Vagina (tissue), 2 donors: ENCODE data around the gene L3MBTL4. TPM values are rescaled to one million over a fixed set of nuclear protein-coding genes. Genes with fewer than 3 reads are reported as not detected.
A peak's percentile ranks its signal among the peaks of the same experiment; 100 is the strongest.

Experiments
- DNase-seq, 2 donors: peaks; one replicate each; pipeline ENCODE4 v3.0.0-alpha.2; 2017; ENCODE audit errors: extremely low spot score in 2 of 2
- H3K27ac ChIP-seq: fragments of 200-600 bp; sonication (generic); one replicate; pipeline ENCODE4 v1.5.1; 2019
- H3K27me3 ChIP-seq: fragments of 200-600 bp; sonication (generic); one replicate; pipeline ENCODE4 v1.5.1; 2019
- H3K36me3 ChIP-seq, 2 donors: fragments of 200-600 bp; sonication (generic); one replicate each; pipeline ENCODE4 v1.5.1; 2017 to 2019
- H3K4me1 ChIP-seq: fragments of 200-600 bp; sonication (generic); one replicate; pipeline ENCODE4 v1.5.1; 2019
- H3K4me3 ChIP-seq, 2 donors: fragments of 200-600 bp; sonication (generic); 1 replicate in 1 of 2; 2 replicates in 1 of 2; pipeline ENCODE4 v1.5.1; 2016 to 2019
- H3K9me3 ChIP-seq: fragments of 200-600 bp; sonication (generic); one replicate; pipeline ENCODE4 v1.5.1; 2019
- CTCF ChIP-seq, 3 experiments: fragments of 450-650 bp in 2 of 3; fragments of 200-600 bp in 1 of 3; sonication (generic) in 1 of 3; IDR thresholded peaks; one replicate each; pipeline ENCODE4 v1.5.1; 2017 to 2019; ENCODE audit warnings: antibody characterized with exemption in 3 of 3, mild to moderate bottlenecking in 2 of 3, moderate library complexity in 2 of 3
- POLR2A ChIP-seq, 2 donors: fragments of 450-650 bp; IDR thresholded peaks; one replicate each; pipeline ENCODE4 v1.6.1; 2017; ENCODE audit warnings: antibody characterized with exemption in 2 of 2, mild to moderate bottlenecking in 2 of 2, moderate library complexity in 2 of 2
- POLR2AphosphoS5 ChIP-seq, 2 donors: sonication (generic); formaldehyde crosslinking; IDR thresholded peaks; one replicate each; pipeline ENCODE4 v1.9.0; 2017; ENCODE audit warnings: antibody characterized with exemption in 2 of 2, mild to moderate bottlenecking in 2 of 2, low read depth in 1 of 2; ENCODE audit not compliant: insufficient read depth in 1 of 2
- intact Hi-C: fragments of 100-400 bp; cut with DNase I; formaldehyde crosslinking; loops from one replicate; pipeline ENCODE4 v1.15.1; 2023
- total RNA-seq: library from RNA; depleted of rRNA; stranded (reverse); fragments of >200 nt; gene quantifications from one replicate; pipeline ENCODE4 v1.2.3, GENCODE V29; 2016

L3MBTL4 gene
- total RNA-seq, 1 donor from 2014 or later = 9.6 TPM

DNA sequence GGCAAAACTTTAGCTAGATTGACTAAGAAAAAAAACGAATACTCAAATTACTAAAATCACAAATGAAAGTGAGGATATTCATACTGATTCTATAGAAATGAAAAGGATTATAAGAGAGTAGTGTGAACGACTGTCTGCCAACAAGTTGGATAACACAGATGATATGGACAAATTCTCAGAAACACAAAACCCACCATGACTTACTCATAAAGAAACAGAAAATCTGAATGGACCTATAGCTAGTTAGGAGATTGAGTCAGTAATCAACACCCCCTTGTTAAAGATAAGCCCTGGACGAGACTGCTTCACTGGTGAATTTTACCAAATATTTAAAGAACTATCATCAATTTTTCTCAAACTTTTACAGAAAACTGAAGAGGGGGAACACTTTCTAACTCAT, 410.6 kb downstream of the L3MBTL4 start:
- Histone ChIP-seq H3K9me3 (no peaks in the 10 kb centered on the region), H3K27me3 (no peaks in the 10 kb centered on the region), H3K4me1 (no peaks in the 10 kb centered on the region), H3K4me3 (no peak overlapping the region), H3K36me3 (no peaks in the 10 kb centered on the region), H3K27ac (no peak overlapping the region)
- DNase-seq = no peak
- intact Hi-C loops = no loop called here
- TF ChIP-seq POLR2AphosphoS5 (IDR thresholded peaks at IDR 0.05; ENCODE audit: insufficient read depth in 1 of 2, low read depth in 1 of 2) (no peak), CTCF (IDR thresholded peaks at IDR 0.05) (no peak), POLR2A (IDR thresholded peaks at IDR 0.05) (no peak)

- Histone ChIP-seq H3K27ac (no peak overlapping the region), H3K36me3 (no peaks in the 10 kb centered on the region), H3K4me1 (no peaks in the 10 kb centered on the region), H3K27me3 (no peaks in the 10 kb centered on the region), H3K9me3 (no peaks in the 10 kb centered on the region), H3K4me3 (no peak overlapping the region)
- TF ChIP-seq POLR2AphosphoS5 (IDR thresholded peaks at IDR 0.05; ENCODE audit: insufficient read depth in 1 of 2, low read depth in 1 of 2) (no peak), CTCF (IDR thresholded peaks at IDR 0.05) (no peak), POLR2A (IDR thresholded peaks at IDR 0.05) (no peak)
- intact Hi-C loops = no loop called here
- no peak for DNase-seq
These were observed 412.8 kb downstream of the L3MBTL4 start for GRCh38 chr18:6001867-6002266.

- Histone ChIP-seq H3K4me3 (no peak overlapping the region), H3K27ac (no peak overlapping the region), H3K36me3 (no peaks in the 10 kb centered on the region), H3K27me3 (no peaks in the 10 kb centered on the region), H3K9me3 (no peaks in the 10 kb centered on the region), H3K4me1 (no peaks in the 10 kb centered on the region)
- TF ChIP-seq CTCF (IDR thresholded peaks at IDR 0.05) = no peak
- no peak for TF ChIP-seq POLR2A (IDR thresholded peaks at IDR 0.05)
- TF ChIP-seq POLR2AphosphoS5 (IDR thresholded peaks at IDR 0.05; ENCODE audit: insufficient read depth in 1 of 2, low read depth in 1 of 2) = no peak
- intact Hi-C loops = no loop called here
- DNase-seq = no peak
These were observed 415.8 kb downstream of the L3MBTL4 start for GRCh38 chr18:5998907-5999306.

DNA sequence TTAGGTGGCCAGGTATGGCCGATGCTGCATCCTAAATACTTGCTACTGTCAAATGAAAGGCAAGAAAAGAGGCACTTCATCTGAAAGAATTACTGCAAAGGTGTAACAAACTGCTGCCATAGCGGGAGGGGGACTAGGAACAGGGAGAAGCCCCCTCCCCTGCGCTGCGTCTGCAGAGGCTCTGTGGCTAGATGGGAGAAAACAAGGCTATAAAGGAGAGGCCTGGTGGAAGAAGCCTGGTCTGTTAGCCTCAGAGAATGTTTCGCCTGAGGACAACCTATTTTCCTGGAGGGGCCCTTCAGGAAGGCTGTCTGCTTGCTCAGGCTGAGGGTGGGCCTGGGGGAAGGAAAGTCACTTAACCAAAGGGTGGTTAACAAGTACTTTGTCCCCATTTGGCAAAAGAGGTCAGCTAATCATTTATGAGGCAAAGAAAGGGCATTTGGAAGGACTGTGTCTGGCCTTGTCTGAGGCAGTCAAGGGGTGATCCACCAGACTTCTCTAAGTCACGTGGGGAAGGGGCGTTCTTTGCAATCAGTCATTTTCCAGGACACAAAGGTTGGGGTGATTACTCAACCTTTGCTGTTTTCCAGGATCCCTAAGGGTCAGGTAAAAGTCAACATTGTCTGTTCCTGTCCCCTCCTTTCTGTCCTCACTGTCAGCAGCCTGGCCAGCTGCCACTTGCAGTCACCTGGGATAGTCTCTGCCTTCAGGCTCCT, 416.4 kb downstream of the L3MBTL4 start:
- intact Hi-C loops = no loop called here
- no peaks in the 10 kb centered on the region for H3K9me3 ChIP-seq
- H3K4me1 ChIP-seq = no peaks in the 10 kb centered on the region
- H3K27ac ChIP-seq = no peak overlapping the region
- no peaks in the 10 kb centered on the region for H3K27me3 ChIP-seq
- no peak overlapping the region for H3K4me3 ChIP-seq
- no peaks in the 10 kb centered on the region for H3K36me3 ChIP-seq
- TF ChIP-seq CTCF (IDR thresholded peaks at IDR 0.05) = no peak
- TF ChIP-seq POLR2A (IDR thresholded peaks at IDR 0.05) = no peak
- no peak for TF ChIP-seq POLR2AphosphoS5 (IDR thresholded peaks at IDR 0.05; ENCODE audit: insufficient read depth in 1 of 2, low read depth in 1 of 2)
- DNase-seq = peak in 1 of 2 donors; percentile 52

DNA sequence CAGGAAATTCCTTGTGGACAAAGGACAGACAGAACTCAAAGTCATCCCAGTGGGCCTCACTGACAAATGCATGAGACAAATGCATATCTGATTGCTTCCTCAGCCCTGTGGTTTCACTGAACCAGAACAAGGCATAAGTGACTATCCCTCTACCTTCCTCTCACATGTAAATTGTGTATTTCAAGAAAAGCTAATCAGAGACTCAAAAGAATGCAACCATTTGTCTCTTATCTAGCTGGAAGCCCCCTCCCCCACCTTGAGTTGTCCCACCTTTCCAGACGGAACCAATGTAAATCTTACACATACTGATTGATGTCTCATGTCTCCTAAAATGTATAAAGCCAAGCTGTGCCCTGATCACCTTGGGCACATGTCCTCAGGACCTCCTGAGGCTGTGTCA, 417.4 kb downstream of the L3MBTL4 start:
- no peak overlapping the region for H3K4me3 ChIP-seq
- no peaks in the 10 kb centered on the region for H3K4me1 ChIP-seq
- peak in 1 of 2 donors; percentile 32 for DNase-seq
- no peak overlapping the region for H3K27ac ChIP-seq
- H3K36me3 ChIP-seq = no peaks in the 10 kb centered on the region
- no peaks in the 10 kb centered on the region for H3K9me3 ChIP-seq
- intact Hi-C loops = no loop called here
- H3K27me3 ChIP-seq = no peaks in the 10 kb centered on the region
- TF ChIP-seq CTCF (IDR thresholded peaks at IDR 0.05) (no peak), POLR2AphosphoS5 (IDR thresholded peaks at IDR 0.05; ENCODE audit: insufficient read depth in 1 of 2, low read depth in 1 of 2) (no peak), POLR2A (IDR thresholded peaks at IDR 0.05) (no peak)
